Measurements from ENCODE around the gene MTRR.

DNA sequence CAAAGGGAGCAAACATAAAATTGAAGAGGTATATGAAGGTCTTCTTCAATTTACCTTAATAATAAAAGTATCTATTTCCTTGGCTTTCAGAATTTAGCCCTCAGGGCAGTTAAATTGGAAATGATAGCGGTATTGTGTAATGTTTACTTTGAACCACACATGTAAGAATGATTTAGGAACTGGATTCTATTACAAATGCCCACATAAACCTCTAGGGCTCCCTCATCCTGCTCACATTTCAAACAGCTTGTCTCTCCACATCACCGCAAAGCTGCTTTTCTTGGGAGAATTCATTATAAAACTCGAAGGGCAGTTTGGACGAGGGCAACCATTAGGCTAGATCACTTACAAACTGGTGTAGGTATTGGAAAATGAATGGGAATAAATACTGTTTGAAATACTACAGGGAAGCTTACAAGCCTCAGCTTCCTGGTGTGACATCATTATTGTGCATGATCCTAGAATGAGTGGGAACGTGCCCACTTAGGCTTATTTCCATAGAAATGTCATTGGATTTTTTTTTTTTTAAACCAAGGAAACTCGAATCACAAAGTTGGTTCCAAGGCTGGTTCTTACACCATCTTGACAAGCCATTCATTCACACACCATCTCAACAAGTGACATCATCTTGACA lies 47.3 kb downstream of the MTRR start:
- TF ChIP-seq, protein P1, sequence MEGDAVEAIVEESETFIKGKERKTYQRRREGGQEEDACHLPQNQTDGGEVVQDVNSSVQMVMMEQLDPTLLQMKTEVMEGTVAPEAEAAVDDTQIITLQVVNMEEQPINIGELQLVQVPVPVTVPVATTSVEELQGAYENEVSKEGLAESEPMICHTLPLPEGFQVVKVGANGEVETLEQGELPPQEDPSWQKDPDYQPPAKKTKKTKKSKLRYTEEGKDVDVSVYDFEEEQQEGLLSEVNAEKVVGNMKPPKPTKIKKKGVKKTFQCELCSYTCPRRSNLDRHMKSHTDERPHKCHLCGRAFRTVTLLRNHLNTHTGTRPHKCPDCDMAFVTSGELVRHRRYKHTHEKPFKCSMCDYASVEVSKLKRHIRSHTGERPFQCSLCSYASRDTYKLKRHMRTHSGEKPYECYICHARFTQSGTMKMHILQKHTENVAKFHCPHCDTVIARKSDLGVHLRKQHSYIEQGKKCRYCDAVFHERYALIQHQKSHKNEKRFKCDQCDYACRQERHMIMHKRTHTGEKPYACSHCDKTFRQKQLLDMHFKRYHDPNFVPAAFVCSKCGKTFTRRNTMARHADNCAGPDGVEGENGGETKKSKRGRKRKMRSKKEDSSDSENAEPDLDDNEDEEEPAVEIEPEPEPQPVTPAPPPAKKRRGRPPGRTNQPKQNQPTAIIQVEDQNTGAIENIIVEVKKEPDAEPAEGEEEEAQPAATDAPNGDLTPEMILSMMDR (IDR thresholded peaks at IDR 0.05), result no peak
- no peak for TF ChIP-seq POLR2A (IDR thresholded peaks at IDR 0.05)

Data from body of pancreas (tissue), 4 donors.